ENCODE results near the gene MCAT.
"Not testable (repeated sequence)": the region's sequence is repeated elsewhere in the genome, so short reads cannot be mapped to it uniquely, and the experiment has no call there.

Gene MCAT

DNA sequence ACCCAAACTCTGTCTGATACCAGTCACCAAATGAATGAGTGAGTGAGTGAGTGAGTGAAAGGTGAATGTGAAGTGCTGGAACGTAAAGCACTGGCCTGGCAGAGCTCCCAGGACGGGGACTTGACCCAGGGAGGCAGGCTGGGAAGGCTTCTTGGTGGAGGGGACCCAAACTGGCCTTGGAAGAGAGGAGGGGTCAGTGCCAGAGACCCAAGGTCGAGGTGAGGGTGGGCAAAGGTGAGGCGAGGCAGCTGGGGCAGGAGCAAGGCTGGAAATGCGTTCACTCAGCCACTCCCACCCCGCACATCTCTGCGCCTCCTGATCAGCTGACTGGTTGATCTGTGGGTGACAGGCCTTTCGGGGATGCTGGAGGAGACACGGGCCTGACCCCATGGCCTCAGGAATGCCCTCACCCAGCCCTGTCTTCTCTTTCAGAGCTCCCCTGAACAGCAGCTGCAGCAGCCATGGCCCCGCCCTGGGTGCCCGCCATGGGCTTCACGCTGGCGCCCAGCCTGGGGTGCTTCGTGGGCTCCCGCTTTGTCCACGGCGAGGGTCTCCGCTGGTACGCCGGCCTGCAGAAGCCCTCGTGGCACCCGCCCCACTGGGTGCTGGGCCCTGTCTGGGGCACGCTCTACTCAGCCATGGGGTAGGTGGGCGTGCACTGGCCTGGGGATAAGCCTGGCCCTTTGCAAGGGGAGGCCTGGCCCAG lies 15.7 kb upstream of the MCAT start:
- intact Hi-C loops (cut with DNase I) = no loop called here

DNA sequence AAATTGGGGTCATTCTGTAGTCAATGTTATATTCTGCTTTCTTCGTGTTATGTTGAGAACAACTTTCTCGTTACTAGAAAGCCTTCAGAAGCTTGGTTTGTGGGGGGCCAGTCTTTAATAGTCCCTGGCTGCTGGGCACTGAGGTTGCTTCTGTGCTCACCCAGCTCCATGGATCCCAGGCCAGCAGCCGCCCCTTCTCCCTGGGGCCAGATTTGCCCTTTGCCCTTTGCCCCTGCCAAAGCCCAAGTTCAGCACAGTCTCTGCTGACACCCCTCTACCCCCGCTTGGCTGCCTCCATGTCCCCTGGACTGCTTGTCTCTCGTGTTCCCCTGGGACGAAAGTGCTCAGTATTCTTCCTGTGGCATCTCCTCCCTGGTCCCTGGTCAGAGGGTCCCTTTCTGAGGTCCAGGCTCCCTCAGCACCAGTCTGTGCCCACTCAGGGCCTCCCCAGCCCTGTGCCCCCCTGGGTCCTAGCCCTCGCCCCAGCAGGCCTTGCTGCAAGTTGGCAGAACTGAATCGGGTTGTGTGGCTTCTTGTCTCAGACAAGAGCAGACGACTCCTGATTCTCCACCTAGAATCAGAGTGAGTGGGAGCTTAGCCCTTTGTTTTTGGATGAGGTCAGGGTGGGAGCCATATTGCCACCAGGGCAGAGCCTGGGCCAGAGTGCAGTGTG lies 14.8 kb upstream of the MCAT start:
- no peak for DNase-seq
- intact Hi-C loops (cut with DNase I) = no loop called here

More for the DNA sequence above, 15.7 kb upstream of the MCAT start:
- no peak for DNase-seq

DNA sequence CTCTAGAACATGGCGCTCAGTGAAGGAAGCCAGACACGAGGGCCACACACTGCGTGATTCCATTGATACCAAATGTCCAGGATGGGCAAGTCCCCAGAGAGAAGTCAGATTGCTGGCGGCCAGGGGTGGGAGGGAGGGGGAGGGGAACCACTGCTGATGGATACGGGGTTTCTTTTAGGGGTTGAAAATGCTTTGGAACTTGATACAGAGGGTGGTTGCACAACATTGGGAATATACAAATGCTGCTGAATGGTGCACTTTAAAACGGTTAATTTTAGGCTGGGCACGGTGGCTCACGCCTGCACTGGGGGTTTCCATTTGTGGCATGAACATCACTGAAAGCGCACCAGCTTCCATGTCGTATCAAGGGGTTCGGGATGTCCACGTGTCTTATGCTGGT lies 13.2 kb upstream of the MCAT start:
- intact Hi-C loops (cut with DNase I) = no loop called here
- DNase-seq = no peak

DNA sequence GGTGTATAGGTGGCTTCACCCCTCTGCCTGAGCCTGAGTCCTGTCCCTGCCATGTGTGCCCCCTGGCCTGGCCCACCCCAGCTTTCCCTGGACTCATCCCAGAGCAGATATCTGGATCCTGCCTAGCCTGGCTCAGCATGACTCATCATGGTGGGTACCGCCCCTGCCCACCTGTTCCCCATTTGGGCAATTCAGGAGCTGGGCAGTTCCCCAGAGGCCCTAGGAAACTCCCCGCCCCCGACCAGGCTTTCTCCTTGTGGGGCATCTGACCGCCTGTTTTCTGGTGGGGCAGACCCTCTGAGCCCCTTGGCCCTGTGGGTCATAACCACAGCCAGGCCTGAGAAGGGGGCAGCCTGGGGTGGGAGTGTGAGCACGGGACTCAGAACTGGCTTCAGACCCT lies 12.6 kb upstream of the MCAT start:
- intact Hi-C loops (cut with DNase I) = no loop called here
- DNase-seq = no peak

DNA sequence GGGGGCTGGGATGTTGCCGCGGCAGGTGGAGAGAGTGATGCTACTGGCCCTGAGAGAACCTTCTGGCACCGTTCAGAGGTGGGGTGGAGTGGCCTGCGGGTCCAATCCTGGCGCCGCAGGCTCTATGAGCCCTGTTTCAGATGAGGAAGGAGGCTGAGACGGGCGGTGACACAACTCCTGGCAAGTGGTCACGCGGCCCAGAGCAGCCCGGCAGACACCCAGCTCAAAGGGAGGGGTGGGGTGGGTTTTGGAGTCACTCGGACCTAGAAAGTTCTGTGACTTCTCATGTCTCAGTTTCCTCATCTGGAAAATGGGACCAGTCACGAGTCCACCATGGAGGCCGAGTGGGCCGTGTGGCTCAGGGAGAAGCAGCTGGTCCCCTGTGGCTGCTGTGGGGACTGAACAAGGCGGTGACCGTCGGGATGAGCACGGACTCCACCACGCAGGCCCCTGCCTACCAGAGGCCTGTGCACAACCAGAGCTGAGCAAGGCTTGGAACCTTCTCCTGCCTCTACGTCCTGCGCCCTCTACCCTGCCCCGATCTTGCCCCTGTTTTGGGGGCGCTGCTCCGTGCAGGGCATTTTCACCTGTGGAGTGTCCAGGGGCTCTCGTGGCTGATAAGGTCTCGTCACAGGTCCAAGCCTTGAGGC lies 11.8 kb upstream of the MCAT start:
- DNase-seq = peak in 10 of 42 donors; percentile 4 to 63 (median 44)

DNA sequence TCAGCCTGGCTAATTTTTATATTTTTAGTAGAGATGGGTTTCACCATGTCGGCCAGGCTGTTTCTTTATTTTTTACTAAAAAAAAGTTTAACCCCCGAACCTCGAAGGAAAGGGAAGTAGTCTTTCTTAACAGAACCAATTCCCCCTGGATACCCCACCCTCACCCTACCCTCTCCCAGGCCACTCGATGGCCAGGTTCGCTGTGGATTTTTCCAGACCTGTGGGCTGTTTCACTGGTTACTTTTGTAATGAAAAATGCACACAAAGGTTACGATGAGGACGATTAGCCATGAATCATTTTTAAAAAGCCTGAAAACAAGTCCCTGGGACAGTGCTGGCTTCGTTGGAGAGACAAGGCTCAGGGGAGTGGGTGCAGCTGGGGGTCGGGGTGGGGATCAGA lies 10.7 kb upstream of the MCAT start:
- intact Hi-C loops (cut with DNase I) = loop anchor here (5.0 kb wide), 1 partner anchor 33 kb away; the partner anchor contains the start of gene TTLL12
- no peak for DNase-seq

More for the DNA sequence above, 11.8 kb upstream of the MCAT start:
- intact Hi-C loops (cut with DNase I) = loop anchor here (5.0 kb wide), 1 partner anchor 32 kb away; the partner anchor contains the start of gene TTLL12

DNA sequence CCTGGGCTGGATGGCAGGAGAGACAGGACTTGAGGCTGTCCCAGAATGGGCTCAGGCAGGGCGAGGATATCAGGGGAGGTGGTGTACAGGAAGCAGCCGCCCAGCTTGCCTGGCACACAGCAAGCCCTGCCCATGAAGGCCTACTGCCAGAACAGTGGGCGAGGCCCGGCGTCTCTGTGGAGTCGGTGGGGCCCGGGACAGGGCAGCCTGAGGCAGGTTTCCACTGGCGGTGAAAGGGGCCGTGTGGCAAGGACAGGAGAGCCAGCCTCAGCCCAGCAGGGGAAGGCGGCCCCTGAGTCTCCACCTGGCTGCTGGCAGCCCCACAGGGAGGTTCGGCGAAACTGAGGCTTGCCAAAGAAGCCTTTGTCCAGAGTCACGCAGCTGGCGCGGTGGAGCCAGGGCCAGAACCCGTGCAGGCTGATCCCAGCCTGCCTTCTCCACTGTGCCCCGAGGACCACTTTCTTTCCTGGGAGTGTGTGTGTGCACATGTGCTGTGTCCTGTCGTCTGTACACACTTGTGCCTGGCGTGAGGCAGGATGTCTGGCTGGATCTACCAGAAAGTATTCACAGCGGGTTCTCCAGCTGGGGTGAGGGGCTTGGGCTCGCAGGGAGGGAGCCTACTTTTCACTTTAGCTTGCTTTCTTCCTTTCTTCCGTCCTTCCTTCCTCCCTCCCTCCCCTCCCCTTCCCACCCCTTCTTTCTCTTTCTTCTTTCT lies 9.3 kb upstream of the MCAT start:
- DNase-seq = peak in 40 of 42 donors; percentile 29 to 74 (median 47)
- intact Hi-C loops (cut with DNase I) = loop anchor here (5.0 kb wide), 1 partner anchor 35 kb away; the partner anchor contains the start of gene TTLL12

DNA sequence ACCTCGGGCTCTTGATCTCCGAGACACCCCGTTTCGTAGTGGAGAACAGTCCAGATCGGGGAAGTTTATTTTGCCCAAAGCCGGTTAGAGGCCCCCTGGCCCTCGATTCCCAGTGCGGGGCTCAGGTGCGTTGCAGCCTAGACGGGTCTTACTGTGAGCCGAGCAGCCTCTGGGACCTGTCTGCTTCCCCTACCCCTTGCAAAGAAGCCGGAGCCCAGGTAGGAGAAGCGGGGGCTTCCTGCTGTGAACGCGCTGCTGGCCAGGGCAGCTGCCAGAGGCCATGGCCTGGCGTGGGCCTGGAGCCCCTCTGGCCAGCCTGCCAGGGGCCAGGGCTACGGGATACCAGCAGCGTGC lies 8.8 kb upstream of the MCAT start:
- no peak for DNase-seq
- intact Hi-C loops (cut with DNase I) = loop anchor here (5.0 kb wide), 1 partner anchor 35 kb away; the partner anchor contains the start of gene TTLL12

DNA sequence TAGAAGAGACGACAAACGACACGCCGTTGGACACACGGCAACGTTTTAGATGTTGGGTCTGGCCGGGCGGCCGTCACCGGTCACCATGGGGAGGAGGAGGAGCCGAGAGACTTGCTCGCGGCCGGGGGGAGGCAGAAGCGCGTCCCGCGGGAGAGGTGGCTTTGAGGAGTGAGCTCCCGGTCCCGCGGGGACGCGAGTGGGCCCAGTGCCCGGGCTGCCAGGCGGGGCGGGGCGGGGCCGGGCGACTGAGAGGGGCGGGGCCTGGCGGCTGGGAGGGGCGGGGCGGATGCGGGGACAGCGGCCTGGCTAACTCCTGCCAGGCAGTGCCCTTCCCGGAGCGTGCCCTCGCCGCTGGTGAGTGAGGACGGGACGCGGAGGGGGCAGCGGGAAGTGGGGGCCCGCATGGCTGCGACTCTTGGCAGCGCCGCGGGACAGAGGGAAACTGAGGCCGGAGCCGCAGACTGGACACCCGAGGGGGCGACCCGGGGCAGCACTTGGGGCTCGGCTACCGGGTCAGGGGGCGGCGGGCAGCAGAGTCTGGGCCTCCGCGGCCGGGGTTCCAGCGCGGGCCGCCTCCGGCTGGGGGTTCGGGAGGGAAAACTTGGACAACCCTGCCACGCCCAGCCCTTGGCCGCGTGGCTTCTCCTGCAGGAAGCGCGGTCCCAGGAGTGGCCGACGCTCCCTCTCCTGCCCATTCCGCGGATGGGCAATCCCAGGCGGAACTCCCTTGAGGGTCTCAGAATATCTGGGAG lies 8.2 kb upstream of the MCAT start, which contains the start of gene TSPO:
TSS of gene TSPO (plus strand) at position 309 of the 752 bp plus-strand sequence. CDS start 7,680 bp downstream, outside the sequence.
- peak; percentile 34 to 91 (median 83) for DNase-seq
- intact Hi-C loops (cut with DNase I) = loop anchor here (5.0 kb wide), 1 partner anchor 36 kb away; the partner anchor contains the start of gene TTLL12

DNA sequence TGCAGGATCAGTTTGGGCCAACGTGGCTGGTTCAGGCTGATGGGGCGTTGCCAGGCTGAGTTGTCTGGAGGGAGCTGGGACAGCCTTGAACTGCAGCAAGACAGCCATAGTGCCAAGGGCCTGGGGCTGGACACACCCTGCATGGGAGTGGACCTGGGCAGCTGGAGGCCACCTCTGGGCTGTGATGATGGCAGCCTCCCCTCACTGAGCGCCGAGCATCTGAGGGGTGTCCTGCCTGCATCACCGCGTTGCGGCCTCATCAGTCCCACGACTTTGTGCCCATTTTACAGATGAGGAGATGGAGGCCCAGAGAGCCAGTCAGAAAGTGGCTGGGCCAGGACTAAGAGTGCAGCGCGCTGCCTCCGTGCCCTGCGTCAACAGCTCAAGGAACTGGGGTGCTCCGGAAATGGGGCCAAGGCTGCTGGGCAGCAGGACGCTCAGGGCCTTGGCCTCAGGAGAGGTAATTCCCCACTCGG lies 7.6 kb upstream of the MCAT start:
- intact Hi-C loops (cut with DNase I) = loop anchor here (5.0 kb wide), 1 partner anchor 37 kb away; the partner anchor contains the start of gene TTLL12
- DNase-seq = no peak

DNA sequence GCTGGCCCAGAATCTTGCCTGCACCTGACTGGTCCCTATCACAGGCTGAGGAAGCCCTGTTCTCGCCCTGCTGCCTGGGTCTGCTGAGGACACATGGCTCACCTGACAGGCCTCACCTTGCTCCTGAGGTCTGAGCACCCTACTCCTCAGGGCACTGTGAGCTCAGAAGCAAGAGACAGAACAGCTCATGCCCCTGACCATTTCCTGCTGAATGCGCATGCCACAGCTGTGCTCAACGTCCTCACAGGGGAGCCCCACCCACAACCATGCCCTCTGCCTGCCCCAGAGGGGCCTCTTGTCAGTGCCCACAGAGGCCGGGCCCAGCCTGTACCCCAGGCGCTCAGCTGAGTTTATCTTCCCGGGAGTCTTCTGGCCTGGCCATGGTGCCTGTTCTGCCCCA lies 5.4 kb upstream of the MCAT start:
- intact Hi-C loops (cut with DNase I) = no loop called here
- peak in 3 of 42 donors; percentile 22 to 34 (median 30) for DNase-seq

DNA sequence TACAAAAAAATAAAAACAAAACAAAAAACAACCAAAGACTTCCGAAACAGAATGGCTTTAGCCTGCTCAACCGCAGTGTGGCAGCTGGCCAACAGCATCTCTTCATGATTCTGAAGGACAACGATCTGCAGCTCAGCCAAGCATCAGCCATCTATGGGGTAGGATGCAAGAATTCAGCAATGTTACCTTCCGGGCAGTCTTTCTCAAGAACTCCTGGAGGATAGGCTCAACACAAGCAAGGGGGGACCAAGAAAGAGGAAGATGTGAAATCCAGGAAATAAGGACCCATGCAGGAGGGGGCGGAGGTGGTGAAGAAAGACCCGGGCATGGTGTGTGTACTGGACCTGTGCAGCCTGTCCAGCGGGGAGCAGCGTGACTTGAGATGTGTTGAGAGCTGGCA lies 4.6 kb upstream of the MCAT start:
- DNase-seq = peak in 7 of 42 donors; percentile 20 to 59 (median 25)
- intact Hi-C loops (cut with DNase I) = no loop called here

DNA sequence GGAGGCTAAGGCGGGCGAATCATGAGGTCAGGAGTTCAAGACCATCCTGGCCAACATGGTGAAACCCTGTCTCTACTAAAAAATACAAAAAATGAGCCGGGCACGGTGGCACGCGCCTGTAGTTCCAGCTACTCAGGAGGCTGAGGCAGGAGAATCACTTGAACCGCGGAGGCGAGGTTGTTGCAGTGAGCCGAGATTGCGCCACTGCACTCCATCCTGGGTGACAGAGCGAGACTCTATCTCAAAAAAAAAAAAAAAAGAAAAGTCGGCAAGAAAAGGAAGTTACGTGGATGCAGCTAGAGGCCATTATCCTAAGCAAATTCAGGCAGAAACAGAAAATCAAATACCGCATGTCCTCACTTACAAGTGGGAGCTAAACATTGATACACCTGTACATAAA lies 3.1 kb upstream of the MCAT start:
- DNase-seq = peak in 1 of 42 donors; percentile 38
- intact Hi-C loops (cut with DNase I) = not testable (repeated sequence)

DNA sequence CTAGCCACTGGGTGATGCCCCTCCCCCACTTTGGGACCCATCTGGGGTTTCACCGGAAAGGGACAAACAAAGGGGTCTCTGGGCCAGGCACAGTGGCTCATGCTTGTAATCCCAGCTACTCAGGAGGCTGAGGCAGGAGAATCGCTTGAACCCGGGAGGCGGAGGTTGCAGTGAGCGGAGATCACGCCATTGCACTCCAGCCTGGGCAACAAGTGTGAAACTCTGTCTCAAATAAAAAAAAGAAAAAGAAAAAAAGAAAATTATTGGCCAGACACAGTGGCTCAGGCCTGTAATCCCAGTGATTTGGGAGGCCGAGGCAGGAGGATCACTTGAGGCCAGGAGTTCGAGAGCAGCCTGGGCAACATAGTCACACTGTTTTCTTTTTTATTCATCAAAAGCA lies 2.2 kb upstream of the MCAT start:
- intact Hi-C loops (cut with DNase I); DNase-seq: not testable (repeated sequence)

DNA sequence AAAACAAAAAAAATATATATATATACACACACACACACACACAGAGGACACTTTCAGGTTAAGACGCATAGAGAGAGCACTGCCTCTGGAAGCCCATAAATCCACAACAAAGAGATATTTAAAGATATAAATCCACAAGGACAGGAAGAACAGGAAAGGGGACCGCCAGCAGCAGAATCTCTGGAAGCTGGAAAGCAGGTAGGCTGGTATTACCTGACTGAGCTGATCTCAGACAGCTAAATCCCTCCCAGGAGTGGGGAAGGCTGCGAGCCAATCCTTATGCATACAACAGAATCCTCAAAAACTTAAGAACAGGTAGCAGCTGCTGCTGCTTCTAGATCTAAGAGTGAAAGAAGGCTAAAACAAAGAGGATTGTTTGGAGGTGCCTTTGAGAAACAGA lies 1.8 kb upstream of the MCAT start:
- intact Hi-C loops (cut with DNase I) = no loop called here
- DNase-seq = no peak

DNA sequence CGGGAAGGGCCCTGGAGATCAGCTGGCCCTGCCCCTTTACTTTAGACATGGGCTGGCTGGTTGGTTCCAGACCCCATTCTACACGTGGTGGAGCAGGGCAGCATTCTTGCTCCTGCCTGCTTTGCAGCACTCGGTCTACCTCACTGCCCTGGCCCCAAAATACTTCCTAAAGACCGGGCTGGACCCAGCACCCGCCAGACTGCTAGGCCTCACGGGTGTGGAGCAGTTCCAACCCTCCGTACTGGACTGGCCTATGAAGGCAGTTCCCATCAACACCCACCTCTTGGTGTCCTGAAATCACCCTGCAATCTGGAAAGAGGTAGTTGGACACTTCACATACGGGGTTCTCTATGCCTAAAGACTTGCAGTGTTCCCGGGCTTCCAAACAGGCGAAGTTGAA lies 6.4 kb downstream of the MCAT start:
- intact Hi-C loops (cut with DNase I) = no loop called here
- DNase-seq = no peak

DNA sequence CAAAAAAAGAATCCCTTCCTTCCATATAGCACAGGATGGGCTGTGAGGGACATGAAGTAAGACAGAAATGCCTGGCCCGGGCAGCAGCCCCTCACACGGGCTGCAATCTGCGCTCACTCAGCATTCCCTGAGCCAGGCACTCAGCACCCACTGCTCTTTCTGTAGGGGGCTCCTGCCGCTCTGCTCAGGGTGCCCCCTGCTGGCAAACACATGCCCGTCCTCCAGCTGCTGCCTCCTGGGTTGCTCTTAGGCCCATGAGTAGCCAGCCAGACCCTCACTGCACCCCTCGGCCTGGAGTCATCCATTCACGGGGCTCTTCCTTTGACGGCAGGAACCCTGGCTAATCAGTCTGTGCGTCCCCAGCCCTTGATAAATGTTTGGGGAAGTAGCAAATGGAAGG lies 6.9 kb downstream of the MCAT start:
- peak in 23 of 42 donors; percentile 16 to 68 (median 37) for DNase-seq
- intact Hi-C loops (cut with DNase I) = no loop called here

DNA sequence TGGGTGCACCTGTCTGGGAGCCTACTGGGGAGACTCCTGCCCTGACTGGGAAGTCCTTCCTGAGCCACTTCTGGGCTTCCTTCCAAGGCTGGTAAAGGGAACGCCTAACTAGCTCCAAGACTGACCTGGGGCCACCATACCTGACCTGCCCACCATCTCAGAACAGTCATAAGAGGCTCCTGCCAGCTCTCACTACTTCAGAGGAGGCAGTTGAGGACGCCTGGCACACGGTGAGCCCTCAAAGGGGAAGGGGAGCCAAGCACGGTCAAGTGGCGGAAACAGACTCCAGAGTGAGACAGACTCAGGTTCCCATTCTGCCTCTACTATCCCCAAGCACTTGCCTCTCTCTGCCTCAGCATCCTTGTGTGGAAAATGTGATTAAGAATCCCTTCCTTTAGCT lies 7.6 kb downstream of the MCAT start:
- no peak for DNase-seq
- intact Hi-C loops (cut with DNase I) = no loop called here

All from head of caudate nucleus (tissue), 42 donors.